Esophagus (tissue), 2 donors: ENCODE results near the gene SAMD5. TPM values are rescaled to one million over a fixed set of nuclear protein-coding genes. Genes with fewer than 3 reads are reported as not detected.

Experiments used
- H3K27ac ChIP-seq, 2 donors: one replicate each; pipeline ENCODE4 v1.5.1; 2013; ENCODE audit warnings: low read depth in 2 of 2, mild to moderate bottlenecking in 2 of 2, inconsistent platforms in 1 of 2, low read length in 1 of 2, moderate library complexity in 1 of 2
- H3K27me3 ChIP-seq, 2 donors: one replicate each; pipeline ENCODE4 v1.6.1; 2013; ENCODE audit warnings: low read length in 2 of 2, control low read depth in 1 of 2, mild to moderate bottlenecking in 1 of 2; ENCODE audit not compliant: insufficient read depth in 2 of 2, control insufficient read depth in 1 of 2
- H3K36me3 ChIP-seq, 2 donors: one replicate each; pipeline ENCODE4 v1.6.1; 2013; ENCODE audit warnings: low read length in 1 of 2; ENCODE audit not compliant: control insufficient read depth in 2 of 2, insufficient read depth in 2 of 2
- H3K4me1 ChIP-seq, 2 donors: one replicate each; pipeline ENCODE4 v1.6.1; 2013; ENCODE audit warnings: low read length in 1 of 2; ENCODE audit not compliant: control insufficient read depth in 2 of 2, insufficient read depth in 2 of 2
- H3K4me3 ChIP-seq, 2 donors: one replicate each; pipeline ENCODE4 v1.5.1; 2013; ENCODE audit warnings: low read length in 2 of 2, mild to moderate bottlenecking in 2 of 2, low read depth in 1 of 2, moderate library complexity in 1 of 2
- H3K9me3 ChIP-seq, 2 donors: one replicate each; pipeline ENCODE4 v1.6.1; 2013; ENCODE audit warnings: mild to moderate bottlenecking in 2 of 2, low read depth in 1 of 2, low read length in 1 of 2, moderate library complexity in 1 of 2; ENCODE audit not compliant: control insufficient read depth in 2 of 2, insufficient read depth in 1 of 2
- WGBS, 2 donors: extraction: QIAGEN DNeasy Blood & Tissue Kit; methylation state at CpG; one replicate each; pipeline ENCODE4 v1.1.7; 2013; 5-methylcytosine and 5-hydroxymethylcytosine counted together
- polyA plus RNA-seq, 2 donors: library from polyadenylated mRNA; stranded (reverse); fragments of 200-250 nt; gene quantifications; one replicate each; pipeline ENCODE4 v1.2.3, GENCODE V29; 2013
- donor health status: healthy with polysubstance abuse.
- donor health status: Bipolar disorder and iron deficiency.

Gene SAMD5
- polyA plus RNA-seq, 2 donors = 7.2 to 7.4 TPM

DNA sequence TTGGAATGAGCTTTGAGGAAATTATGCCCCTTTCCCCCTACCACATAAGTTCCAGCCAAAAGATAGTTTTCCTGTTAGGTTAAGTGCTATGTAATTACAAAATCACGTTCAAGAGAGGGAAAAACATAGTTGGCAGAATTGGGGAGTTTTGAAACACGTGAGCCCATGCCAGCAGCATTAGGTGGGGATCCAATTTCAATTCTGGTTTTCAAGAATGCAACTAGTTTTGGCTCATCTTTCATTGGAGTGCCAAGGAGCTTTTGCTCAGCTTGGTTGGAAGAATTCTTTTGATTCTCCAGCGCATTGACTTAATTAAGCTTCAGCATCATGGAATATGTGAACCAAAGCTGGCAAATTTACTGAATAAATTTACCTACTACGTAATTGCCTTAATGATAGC, 95.9 kb downstream of the SAMD5 start:
- 44 to 56% methylated on average over 4 of the region's 4 CpGs for WGBS, 2 donors
- no peaks in the 10 kb centered on the region for H3K27me3 ChIP-seq
- H3K4me3 ChIP-seq = no peak overlapping the region
- no peaks in the 10 kb centered on the region for H3K4me1 ChIP-seq
- no peaks in the 10 kb centered on the region for H3K36me3 ChIP-seq
- no peak overlapping the region for H3K27ac ChIP-seq
- no peaks in the 10 kb centered on the region for H3K9me3 ChIP-seq

DNA sequence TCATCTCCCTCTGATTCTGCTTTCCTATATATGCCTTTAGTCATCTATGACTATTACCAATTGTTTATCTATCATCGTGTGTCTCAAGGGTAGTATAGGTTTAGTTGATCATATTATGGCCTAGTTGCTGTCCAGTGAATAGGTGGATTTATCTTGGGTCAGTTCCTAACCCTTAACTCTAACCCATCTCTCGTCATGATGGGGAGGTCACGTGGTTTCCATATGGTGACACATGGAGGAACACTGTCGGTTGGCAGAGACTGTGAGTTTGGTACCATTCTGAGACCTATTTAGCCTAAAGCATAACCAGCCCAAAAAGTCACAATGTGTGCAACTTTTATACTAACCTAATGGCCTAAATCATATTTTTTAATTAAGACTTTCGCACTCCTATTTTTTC, 103.5 kb downstream of the SAMD5 start:
- Histone ChIP-seq H3K36me3 (no peaks in the 10 kb centered on the region), H3K27me3 (no peaks in the 10 kb centered on the region), H3K27ac (no peak overlapping the region), H3K4me1 (no peaks in the 10 kb centered on the region), H3K9me3 (no peaks in the 10 kb centered on the region), H3K4me3 (no peak overlapping the region)
- WGBS, 2 donors = 94 to 96% methylated on average over 5 of the region's 5 CpGs

DNA sequence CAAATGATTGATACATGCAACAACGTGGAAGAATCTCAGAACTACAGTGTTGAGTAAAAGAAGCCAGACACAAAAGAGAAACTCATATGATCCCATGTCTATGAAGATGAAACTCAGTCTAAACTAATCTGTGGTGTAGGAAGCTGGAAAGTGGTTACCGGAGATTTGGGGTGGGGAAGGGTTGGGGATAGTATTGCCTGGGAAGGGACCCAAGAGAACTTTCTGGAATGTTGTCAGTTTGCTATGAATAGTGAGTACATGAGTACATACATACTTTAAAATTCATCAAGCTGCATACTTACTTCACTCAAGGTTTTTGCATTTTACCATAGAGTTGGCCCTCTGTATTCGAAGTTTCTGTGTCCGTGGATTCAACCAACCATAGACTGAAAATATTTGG, 106.0 kb downstream of the SAMD5 start:
- Histone ChIP-seq H3K36me3 (no peaks in the 10 kb centered on the region), H3K9me3 (no peaks in the 10 kb centered on the region), H3K4me3 (no peak overlapping the region), H3K27me3 (no peaks in the 10 kb centered on the region), H3K27ac (no peak overlapping the region), H3K4me1 (no peaks in the 10 kb centered on the region)
- WGBS, 2 donors = 82 to 83% methylated on average over 4 of the region's 4 CpGs

DNA sequence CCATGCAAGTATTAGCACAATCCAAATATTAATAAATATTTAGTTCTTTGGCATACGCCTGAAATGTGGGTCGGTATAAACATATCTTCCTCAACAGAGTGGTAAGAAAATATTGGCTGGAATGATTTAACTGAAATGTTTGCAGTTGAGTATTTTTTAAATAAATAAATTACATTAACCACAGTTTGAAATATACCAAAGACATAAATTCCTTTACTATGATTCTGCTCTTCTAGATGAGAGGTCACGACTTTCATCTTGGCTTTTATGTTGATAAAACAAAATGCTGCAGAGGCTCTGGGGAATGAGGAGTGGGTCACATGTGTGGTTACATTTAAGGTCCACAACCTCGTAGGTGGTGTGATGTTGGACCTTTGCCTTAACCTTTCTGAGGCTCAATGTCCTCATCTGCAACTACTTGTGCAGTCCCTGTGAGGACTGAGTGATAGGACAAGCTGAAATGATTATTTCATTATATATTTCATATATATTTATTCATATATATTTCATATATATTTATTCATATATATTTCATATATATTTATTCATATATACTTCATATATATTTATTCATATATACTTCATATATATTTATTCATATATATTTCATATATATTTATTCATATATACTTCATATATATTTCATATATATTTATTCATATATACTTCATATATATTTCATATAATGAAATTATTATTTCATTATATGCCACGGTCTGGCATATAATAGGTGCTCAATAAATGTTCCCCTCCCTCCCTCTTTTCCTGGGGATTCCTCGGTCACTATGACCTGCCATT, 107.4 kb downstream of the SAMD5 start:
- H3K9me3 ChIP-seq = no peaks in the 10 kb centered on the region
- H3K36me3 ChIP-seq = no peaks in the 10 kb centered on the region
- no peak overlapping the region for H3K27ac ChIP-seq
- WGBS, 2 donors = 75 to 76% methylated on average over 6 of the region's 6 CpGs
- no peaks in the 10 kb centered on the region for H3K4me1 ChIP-seq
- no peak overlapping the region for H3K4me3 ChIP-seq
- no peaks in the 10 kb centered on the region for H3K27me3 ChIP-seq

DNA sequence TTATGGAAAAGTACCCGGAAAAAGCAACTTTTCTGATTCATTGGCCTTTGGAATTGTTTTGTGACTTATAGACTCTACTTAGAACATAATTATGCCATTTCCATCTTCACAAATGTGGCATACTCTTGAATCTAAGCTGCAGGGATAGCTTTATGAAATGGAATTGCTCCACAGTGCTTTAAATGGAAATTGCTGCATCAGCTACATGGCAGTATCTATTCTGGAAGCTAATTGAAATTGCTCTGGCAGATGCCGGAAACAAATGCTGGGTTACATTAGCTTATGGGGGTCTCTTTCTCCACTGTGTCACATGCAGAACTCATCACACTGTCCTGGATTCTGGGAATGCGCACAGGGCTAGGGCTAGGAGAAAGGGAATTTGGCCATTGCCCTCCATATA, 108.9 kb downstream of the SAMD5 start:
- Histone ChIP-seq H3K9me3 (no peaks in the 10 kb centered on the region), H3K27ac (no peak overlapping the region), H3K4me1 (no peaks in the 10 kb centered on the region), H3K36me3 (no peaks in the 10 kb centered on the region), H3K27me3 (no peaks in the 10 kb centered on the region), H3K4me3 (no peak overlapping the region)
- WGBS, 2 donors = 94 to 95% methylated on average over 3 of the region's 3 CpGs

DNA sequence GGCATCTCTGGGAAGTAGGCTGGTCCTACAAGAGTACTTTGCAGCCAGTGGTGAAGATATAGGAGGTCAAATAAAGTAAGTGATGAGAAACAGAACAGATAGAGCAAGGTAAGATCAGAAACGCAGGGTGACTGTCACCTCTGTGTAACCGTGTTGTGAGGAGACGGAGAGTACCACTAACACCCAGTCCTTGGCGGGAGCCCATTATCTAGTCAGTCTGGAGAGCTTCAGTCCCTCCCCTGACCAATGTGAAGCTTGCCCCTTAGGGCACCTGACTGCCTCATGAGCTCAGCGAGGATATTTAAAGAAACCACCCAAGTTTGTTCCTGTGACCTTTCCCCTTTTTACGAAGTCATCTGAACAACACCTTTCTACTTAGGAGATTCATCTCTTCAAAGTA, 110.0 kb downstream of the SAMD5 start:
- H3K9me3 ChIP-seq = no peaks in the 10 kb centered on the region
- WGBS, 2 donors = 95 to 99% methylated on average over 6 of the region's 6 CpGs
- H3K4me1 ChIP-seq = no peaks in the 10 kb centered on the region
- no peaks in the 10 kb centered on the region for H3K36me3 ChIP-seq
- no peak overlapping the region for H3K27ac ChIP-seq
- H3K27me3 ChIP-seq = no peaks in the 10 kb centered on the region
- H3K4me3 ChIP-seq = no peak overlapping the region

DNA sequence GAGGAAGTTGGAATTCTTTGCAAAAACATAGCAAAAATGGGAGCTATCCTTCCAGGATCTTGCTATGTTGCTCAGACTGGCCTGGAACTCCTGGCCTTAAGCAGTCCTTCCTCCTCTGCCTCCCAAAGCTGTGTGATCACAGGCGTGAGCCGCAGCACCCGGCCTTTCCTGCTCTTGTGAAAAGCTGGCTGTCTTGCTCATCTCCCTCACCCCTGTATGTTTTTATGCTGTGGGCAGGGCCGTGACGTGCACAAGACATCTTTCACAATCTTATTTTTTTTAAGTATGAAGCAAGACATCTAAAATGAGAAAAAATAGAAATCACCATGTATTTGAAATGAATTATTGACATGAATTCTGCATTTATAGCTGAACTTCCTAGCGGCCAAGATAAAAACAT, 110.4 kb downstream of the SAMD5 start:
- WGBS, 2 donors = 89% methylated on average over 6 of the region's 6 CpGs

More for the DNA sequence above, 110.4 kb downstream of the SAMD5 start:
- H3K9me3 ChIP-seq = no peaks in the 10 kb centered on the region
- H3K27me3 ChIP-seq = no peaks in the 10 kb centered on the region
- no peak overlapping the region for H3K4me3 ChIP-seq
- H3K4me1 ChIP-seq = no peaks in the 10 kb centered on the region
- no peak overlapping the region for H3K27ac ChIP-seq
- no peaks in the 10 kb centered on the region for H3K36me3 ChIP-seq
